ENCODE results near the gene OSBP2.

The OSBP2 gene

DNA sequence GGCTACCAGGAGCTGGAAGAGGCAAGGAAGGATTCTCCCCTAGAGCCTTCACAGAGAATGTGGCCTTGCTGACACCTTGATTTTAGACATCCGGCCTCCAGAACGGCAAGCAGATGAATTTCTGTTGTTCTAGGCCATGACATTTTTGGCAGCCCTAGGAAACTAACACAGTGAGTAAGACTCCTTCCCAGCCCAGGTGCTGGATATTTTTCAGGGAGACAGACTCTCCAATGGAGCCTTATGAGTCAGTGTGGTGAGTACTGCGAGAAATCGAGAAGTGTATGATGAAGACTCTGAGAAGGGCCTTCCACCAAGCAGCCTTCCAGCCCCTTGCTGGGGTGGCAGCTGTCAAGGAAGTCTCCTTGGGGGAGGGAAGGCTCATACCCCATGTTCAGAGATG lies 114.4 kb downstream of the OSBP2 start:
- DNase-seq (ENCODE audit: low read depth in 2 of 2) = no peak

DNA sequence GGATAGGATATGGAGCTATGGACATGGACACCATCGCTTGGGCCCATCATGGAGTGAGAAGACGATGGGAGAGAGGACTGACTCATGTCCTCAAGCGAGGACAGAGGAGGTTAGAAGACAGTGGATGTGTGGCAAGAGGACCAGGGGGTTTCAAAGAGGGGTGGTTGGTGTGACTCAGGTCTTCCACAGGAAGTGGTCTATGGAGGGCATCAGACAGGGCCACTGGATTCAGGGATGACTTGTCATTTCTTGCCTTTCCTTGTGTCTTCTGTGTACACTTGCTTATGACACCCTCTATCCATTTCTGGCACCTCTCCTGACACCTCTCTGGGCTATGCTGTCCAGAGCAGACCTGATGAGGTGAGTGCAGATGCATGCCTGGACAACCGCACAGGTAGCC lies 115.4 kb downstream of the OSBP2 start:
- no peak for DNase-seq (ENCODE audit: low read depth in 2 of 2)

- no peak for DNase-seq (ENCODE audit: low read depth in 2 of 2)
Measured at GRCh38 chr22:30813936-30814335, 119.3 kb downstream of the OSBP2 start.

DNA sequence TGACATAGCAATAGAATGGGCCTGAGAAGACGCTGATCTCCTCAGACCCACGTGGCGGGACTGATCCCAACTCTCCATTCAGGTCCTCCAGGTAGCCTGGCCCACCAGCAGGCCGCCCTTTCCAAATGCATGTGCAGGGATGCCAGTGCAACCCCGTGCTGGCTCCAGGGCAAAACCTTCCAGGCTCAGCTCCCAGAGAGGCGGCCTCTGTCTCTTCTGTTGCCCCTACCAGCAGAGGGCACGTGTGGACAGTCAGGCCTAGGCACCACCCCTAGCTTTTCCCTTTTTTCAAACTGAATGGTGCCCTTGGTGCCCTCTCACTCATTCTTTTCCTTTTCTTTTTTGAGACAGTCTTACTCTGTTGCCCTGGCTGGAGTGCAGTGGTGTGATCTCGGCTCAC lies 121.7 kb downstream of the OSBP2 start:
- DNase-seq (ENCODE audit: low read depth in 2 of 2) = no peak

- no peak for DNase-seq (ENCODE audit: low read depth in 2 of 2)
Measured at GRCh38 chr22:30821381-30821780, 126.7 kb downstream of the OSBP2 start.

DNA sequence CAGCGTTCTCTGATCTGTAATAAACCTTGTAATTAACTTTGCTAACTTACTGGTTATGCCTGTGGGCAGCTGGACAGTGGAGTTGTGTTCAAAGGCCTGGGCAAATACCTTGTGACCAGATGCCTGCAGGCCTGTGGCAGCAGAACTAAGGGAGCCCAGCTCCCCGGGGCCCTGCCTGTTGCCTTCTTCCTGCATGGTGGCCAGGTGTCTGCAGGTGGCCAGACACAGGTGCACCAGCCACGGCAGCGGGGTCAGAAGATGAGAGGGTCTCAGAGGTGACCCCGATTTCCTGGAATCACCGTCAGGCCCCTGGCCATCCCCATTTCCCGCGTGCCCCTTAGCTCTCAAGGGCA lies 127.2 kb downstream of the OSBP2 start:
- no peak for DNase-seq (ENCODE audit: low read depth in 2 of 2)

GRCh38 chr22:30822216-30823014 lies 127.7 kb downstream of the OSBP2 start:
- DNase-seq (ENCODE audit: low read depth in 2 of 2) = no peak

- no peak for DNase-seq (ENCODE audit: low read depth in 2 of 2)
Measured at GRCh38 chr22:30823015-30823370, 128.3 kb downstream of the OSBP2 start.

DNA sequence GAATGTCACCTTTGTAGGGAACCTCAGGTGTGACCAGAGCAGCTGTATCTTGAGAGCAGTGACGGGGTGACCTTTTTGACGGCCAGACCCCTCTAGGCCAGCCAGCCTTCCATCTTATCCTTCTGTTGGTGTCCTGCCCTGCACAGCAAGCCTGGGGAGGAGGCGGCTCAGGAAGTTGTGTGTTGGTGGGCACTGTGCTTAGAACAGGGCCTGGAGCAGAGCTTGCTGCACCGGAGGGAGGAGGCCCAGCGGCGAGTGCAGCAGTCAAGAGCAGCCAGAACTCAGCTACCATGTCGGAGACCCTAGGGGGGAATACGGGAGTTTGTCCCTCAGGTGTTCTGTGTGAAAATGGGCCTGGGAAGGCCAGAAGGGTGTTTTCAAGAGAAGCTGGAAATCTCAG lies 129.4 kb downstream of the OSBP2 start:
- DNase-seq (ENCODE audit: low read depth in 2 of 2) = no peak

DNA sequence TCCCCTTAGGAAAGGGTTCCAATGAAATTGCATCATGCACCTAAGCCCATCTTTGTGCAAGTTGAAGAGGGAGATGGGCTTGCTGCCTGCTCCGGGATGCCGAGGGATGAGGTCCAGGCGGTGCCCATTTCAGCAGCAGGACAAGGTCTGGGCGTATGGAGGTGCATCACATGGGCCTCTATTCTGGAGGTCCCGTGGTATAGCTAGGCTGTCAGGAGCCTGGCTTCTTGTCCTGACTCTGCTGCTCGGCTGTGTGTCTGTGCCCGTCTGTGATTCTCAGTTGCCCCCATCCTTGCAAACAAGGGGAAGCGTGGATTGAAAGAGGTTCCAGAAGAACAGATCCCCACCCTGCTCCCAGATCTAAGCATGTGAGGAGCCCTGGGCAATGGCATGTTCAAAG lies 130.0 kb downstream of the OSBP2 start:
- DNase-seq (ENCODE audit: low read depth in 2 of 2) = no peak

- DNase-seq (ENCODE audit: low read depth in 2 of 2) = no peak
Measured at GRCh38 chr22:30825711-30826505, 131.2 kb downstream of the OSBP2 start.

- DNase-seq (ENCODE audit: low read depth in 2 of 2) = no peak
Measured at GRCh38 chr22:30826670-30827355, 132.1 kb downstream of the OSBP2 start.

GRCh38 chr22:30827646-30828045 lies 133.0 kb downstream of the OSBP2 start:
- no peak for DNase-seq (ENCODE audit: low read depth in 2 of 2)

GRCh38 chr22:30828187-30829155 lies 133.8 kb downstream of the OSBP2 start:
- no peak for DNase-seq (ENCODE audit: low read depth in 2 of 2)

GRCh38 chr22:30829901-30830550 lies 135.4 kb downstream of the OSBP2 start:
- peak; percentile 69 to 71 for DNase-seq (ENCODE audit: low read depth in 2 of 2)

GRCh38 chr22:30830907-30831306 lies 136.2 kb downstream of the OSBP2 start:
- peak; percentile 66 to 69 for DNase-seq (ENCODE audit: low read depth in 2 of 2)

GRCh38 chr22:30832407-30832987 lies 137.8 kb downstream of the OSBP2 start:
- DNase-seq (ENCODE audit: low read depth in 2 of 2) = no peak

GRCh38 chr22:30833322-30833721 lies 138.6 kb downstream of the OSBP2 start:
- no peak for DNase-seq (ENCODE audit: low read depth in 2 of 2)

DNA sequence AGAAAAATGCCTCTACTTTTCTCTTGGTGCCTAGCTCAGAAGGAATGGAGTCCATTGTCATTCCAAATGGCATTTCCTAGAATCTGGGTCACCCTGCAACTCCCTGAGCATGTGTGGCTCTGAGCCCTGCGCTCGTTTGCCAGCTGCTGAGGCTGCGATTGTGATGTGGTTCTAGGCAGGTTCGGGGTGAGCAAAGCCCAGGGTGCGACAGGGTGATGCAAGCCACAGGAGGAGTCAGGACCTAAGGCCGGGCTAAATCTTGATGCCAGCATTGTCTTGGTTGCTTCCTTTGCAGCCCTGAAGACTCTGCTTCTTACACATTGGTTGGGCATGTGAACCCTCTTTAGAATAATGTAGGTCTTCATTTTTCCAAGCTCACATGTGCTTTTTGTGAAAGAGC lies 142.9 kb downstream of the OSBP2 start:
- DNase-seq (ENCODE audit: low read depth in 2 of 2) = no peak

GRCh38 chr22:30838111-30838510 lies 143.4 kb downstream of the OSBP2 start:
- no peak for DNase-seq (ENCODE audit: low read depth in 2 of 2)

DNA sequence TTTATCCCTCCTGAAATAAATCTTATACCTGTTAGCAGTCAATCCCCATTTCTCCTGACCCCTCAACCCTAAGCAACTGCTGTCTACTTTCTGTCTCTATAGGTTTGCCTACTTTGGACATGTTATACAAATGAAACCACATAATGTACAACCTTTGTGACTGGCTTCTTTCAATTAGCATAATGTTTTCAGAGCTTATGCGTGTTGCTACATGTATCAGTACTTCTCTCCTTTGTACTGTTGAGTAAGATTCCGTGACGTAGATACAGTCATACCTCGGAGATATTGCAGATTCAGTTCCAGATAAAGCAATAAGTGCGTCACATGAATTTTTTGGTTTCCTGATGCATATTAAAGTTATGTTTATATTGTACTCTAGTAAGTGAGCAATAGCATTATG lies 146.6 kb downstream of the OSBP2 start:
- DNase-seq (ENCODE audit: low read depth in 2 of 2) = no peak
